Skeletal muscle satellite cell (primary cell): ENCODE data around the gene RIMBP2.

Experiments used
- H3K27me3 ChIP-seq: 2 replicates; pipeline ENCODE4 v1.7.0; 2013; ENCODE audit warnings: low read length; ENCODE audit not compliant: control insufficient read depth, insufficient read depth
- H3K36me3 ChIP-seq: 2 replicates; pipeline ENCODE4 v1.7.0; 2013; ENCODE audit warnings: mild to moderate bottlenecking, control low read depth, low read length; ENCODE audit not compliant: insufficient read depth
- H3K4me1 ChIP-seq: 2 replicates; pipeline ENCODE4 v1.7.0; 2013; ENCODE audit warnings: low read length; ENCODE audit not compliant: control insufficient read depth, insufficient read depth
- H3K4me2 ChIP-seq: 2 replicates; pipeline ENCODE4 v1.7.0; 2013; ENCODE audit warnings: mild to moderate bottlenecking, low read length
- H3K4me3 ChIP-seq: 2 replicates; pipeline ENCODE4 v1.7.0; 2013; ENCODE audit warnings: low read length
- H3K9ac ChIP-seq: 2 replicates; pipeline ENCODE4 v1.7.0; 2013; ENCODE audit warnings: mild to moderate bottlenecking, low read depth, low read length, moderate library complexity
- H3K9me3 ChIP-seq: replicated peaks from 2 replicates; pipeline ENCODE4 v1.7.0; 2013; ENCODE audit warnings: mild to moderate bottlenecking, control low read depth, low read length

Gene RIMBP2

DNA sequence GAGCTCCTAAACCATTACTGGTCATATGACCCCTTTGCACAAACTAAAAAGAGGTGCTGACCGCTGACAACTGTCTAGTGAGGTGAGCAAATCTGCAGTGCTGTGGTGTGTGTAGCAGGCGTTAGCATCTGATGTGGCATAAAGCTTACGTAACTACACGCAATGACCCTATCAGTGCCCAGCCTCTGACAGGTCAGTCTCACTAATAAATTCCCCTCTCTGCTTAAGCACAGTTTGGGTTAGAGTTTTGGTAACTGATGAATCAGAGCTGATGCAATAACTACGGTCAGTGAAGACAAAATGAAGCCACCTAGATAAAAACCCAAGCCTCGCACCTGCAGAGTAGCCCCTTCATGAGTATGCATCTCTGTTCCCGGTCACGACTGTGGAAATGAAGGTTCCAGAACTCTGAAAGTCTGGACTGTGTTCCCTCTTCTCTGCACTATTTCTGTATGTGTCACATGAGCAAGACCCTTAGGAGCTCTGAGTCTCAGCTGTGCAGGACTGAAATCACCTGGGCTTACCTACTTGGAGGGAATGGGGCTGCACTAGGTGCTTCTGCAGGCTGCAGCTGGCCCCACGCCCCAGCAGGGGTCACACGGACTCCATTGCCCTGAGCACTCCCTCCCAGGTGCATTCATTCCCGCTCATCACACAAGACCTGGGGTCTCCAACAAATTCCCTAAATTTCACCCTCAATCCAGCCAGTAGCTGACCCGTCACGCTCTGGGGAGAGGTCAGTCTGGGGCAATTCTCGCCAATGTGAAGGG lies 54.4 kb downstream of the RIMBP2 start:
- no peak overlapping the region for H3K4me2 ChIP-seq
- no peak overlapping the region for H3K9ac ChIP-seq
- no peaks in the 10 kb centered on the region for H3K27me3 ChIP-seq
- H3K36me3 ChIP-seq: no peaks in the 10 kb centered on the region
- H3K4me3 ChIP-seq: no peak overlapping the region
- H3K9me3 ChIP-seq: peaks cover 9% of the 10 kb centered on the region
- no peaks in the 10 kb centered on the region for H3K4me1 ChIP-seq

DNA sequence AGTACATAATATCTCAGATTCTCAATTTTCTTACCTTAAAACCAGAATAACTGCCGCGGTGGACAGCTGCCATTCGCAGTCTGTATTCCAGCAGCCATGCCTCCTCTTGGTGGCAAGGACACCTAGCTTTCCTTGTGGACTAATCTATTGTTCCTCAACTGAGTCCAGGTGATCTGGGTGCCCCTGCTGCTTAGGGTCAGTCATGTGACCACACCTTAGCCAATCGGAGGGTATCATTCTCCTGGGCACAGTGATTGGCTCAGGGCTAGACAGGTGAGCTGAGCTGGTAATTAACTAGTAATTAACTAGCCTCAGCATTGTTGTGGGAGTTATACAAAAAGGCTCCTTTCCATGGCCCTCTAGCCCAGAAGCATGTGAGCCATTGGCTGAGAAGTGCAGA lies 55.0 kb downstream of the RIMBP2 start:
- H3K9me3 ChIP-seq: peaks cover 9% of the 10 kb centered on the region
- H3K36me3 ChIP-seq: no peaks in the 10 kb centered on the region
- no peaks in the 10 kb centered on the region for H3K27me3 ChIP-seq
- H3K9ac ChIP-seq: no peak overlapping the region
- H3K4me3 ChIP-seq: no peak overlapping the region
- no peaks in the 10 kb centered on the region for H3K4me1 ChIP-seq
- H3K4me2 ChIP-seq: no peak overlapping the region

DNA sequence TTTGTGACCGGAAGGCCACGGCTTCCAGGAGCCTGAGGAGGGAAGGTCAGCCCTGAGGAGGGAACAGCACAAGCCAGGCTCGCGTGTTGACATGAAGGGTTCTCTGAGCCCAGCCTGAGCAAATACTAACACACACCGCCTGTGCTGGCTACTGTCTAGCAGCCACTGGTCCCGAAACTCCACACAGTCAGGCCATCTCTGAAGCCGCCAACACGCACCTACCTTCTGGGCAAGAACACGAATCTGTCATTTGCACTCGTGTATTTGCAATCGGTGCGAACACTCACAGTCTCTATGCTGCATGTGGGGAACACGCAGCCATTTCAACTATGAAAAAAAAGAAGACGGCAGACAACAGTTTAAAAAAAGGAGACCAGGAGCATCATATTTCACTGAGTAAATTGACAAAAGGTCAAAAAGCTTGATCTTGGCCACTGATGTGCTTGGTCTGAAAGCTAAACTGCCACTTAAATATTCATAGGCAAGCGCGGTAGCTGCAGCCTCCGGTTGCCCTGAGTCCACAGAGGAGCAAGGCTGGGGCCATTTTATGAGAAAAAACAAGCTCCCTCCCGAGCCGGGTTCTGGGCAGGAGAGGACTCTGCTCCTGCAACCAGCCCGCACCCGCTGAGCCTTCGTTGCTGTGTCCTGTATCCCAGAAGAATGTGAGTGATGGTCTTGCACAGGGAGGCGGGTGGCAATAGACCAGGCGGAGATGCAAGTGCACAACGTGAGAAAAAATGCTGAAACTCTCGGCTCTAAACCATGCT lies 57.8 kb downstream of the RIMBP2 start:
- Histone ChIP-seq H3K4me1 (no peaks in the 10 kb centered on the region), H3K36me3 (no peaks in the 10 kb centered on the region), H3K4me2 (no peak overlapping the region), H3K4me3 (no peak overlapping the region), H3K9ac (no peak overlapping the region), H3K9me3 (peaks cover 9% of the 10 kb centered on the region), H3K27me3 (no peaks in the 10 kb centered on the region)

DNA sequence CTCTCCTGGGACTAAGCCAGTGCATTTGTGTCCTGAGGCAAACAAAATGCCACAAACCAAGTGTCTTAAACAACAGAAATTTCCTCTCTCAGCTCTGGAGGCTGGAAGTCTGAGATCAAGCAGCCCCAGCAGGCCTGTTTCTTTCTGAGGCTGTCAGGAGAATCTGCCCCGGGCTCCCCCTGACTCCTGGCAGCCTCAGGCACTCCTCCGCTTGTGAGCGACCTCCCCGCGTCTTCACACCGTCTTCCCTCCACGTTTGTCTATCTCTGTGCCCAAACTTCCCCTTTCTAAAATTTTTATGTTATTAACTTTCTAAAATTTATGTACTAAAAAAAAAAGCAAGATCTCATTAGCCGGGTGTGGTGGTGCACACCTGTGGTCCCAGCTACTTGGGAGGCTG lies 59.7 kb downstream of the RIMBP2 start:
- H3K36me3 ChIP-seq: no peaks in the 10 kb centered on the region
- no peaks in the 10 kb centered on the region for H3K4me1 ChIP-seq
- H3K9me3 ChIP-seq: peaks cover 7% of the 10 kb centered on the region
- no peak overlapping the region for H3K9ac ChIP-seq
- no peak overlapping the region for H3K4me3 ChIP-seq
- no peak overlapping the region for H3K4me2 ChIP-seq
- no peaks in the 10 kb centered on the region for H3K27me3 ChIP-seq

DNA sequence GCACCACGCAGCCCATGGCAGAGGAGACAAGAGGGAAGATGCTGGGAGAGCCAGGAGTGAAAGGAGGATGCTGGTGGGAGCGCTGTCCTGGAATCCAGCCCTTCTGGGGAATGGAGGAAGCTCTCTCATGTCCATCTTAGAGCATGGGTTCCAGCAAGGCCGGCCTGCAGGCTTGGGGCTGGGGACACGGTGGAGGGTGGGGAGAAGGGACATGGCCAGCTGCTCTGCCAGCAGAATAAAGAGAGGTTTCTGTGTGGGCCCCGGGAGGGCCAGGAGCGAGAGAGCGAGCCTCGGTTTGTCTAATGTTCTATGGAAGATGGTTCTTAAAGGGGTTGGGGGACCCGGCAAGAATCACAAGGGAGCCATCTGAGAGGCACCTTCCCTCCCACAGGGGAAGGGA lies 60.2 kb downstream of the RIMBP2 start:
- H3K4me2 ChIP-seq: no peak overlapping the region
- H3K27me3 ChIP-seq: no peaks in the 10 kb centered on the region
- H3K9me3 ChIP-seq: peaks cover 2% of the 10 kb centered on the region
- no peaks in the 10 kb centered on the region for H3K36me3 ChIP-seq
- no peaks in the 10 kb centered on the region for H3K4me1 ChIP-seq
- H3K4me3 ChIP-seq: no peak overlapping the region
- H3K9ac ChIP-seq: no peak overlapping the region

DNA sequence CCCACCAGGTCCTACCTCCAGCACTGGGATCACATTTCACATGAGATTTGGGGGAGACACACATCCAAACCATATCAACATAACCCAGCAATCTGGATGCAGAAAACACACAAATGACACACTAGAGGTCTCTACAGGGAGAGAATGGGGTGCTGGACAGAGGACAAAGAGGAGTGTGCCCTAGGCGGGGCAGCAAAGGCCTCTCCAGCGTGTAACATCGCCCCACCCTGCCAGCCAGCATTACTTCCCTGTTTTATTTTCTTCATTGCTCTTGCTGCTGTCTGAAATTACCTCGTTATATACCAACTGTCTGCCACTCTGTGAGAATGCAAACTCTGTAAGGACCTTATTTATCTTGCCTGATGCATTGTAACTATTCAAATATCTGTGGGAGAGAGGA lies 61.1 kb downstream of the RIMBP2 start:
- no peaks in the 10 kb centered on the region for H3K36me3 ChIP-seq
- no peaks in the 10 kb centered on the region for H3K27me3 ChIP-seq
- H3K9me3 ChIP-seq: no peaks in the 10 kb centered on the region
- H3K4me3 ChIP-seq: no peak overlapping the region
- no peaks in the 10 kb centered on the region for H3K4me1 ChIP-seq
- no peak overlapping the region for H3K4me2 ChIP-seq
- H3K9ac ChIP-seq: no peak overlapping the region

DNA sequence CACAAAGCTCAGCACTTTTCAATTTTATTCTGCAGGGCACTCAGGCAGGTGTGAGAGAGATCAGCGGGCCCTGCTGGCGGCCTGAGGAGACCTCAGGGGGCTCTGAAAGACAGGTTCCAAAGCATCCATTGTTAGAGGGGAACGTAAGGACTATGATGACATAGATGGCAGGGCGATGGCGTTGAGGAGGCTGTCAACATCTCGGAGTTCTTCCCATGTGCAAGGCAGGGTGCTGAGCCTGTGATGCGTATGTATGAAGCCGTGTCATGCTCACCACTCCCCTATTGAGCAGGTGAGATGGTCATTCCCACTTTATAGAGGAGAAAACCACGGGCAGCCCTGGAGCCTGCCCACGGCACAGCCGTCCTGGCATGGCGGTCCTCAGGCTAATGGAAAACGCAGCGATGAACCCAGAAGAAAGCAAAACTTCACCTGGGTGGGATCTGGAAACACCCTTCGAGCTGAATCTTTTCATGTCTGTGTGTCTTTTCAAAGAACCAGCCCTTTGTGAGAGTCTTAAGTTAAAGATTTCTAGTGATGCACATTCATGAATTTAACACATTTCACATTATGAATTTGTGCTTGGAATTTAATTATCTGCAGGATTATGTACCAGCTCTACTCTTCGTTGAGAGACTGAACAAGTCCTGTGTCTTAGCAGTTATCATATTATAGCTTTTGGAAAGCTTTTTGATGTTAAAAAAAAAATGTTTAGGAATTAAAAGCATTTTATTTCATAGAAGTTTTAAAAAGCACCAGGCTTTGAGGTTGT lies 64.7 kb downstream of the RIMBP2 start:
- Histone ChIP-seq H3K9ac (no peak overlapping the region), H3K4me3 (no peak overlapping the region), H3K9me3 (no peaks in the 10 kb centered on the region)

DNA sequence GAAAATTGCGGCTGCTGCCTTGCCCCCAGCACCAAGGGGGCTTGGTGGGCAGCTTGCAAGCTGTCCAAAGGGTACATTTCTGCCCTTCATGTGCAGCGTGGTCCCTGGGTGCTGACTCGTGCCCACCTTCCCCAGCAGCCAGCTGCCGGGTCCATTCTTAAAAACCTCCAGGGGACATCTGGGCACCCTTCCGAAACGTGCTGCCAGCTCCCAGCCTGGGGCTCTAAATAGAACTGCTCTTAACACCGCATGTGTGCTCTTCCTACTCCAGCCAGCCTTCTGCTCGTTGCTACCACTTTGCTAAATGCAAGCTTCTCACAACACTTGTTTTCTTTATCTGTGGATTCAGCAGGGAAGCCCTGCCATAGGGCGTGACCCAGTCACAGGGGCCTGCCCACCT lies 66.0 kb downstream of the RIMBP2 start:
- Histone ChIP-seq H3K9ac (no peak overlapping the region), H3K4me1 (no peaks in the 10 kb centered on the region), H3K4me3 (no peak overlapping the region), H3K36me3 (no peaks in the 10 kb centered on the region), H3K4me2 (no peak overlapping the region), H3K27me3 (no peaks in the 10 kb centered on the region), H3K9me3 (no peaks in the 10 kb centered on the region)

More for the DNA sequence above, 64.7 kb downstream of the RIMBP2 start:
- no peaks in the 10 kb centered on the region for H3K36me3 ChIP-seq
- no peak overlapping the region for H3K4me2 ChIP-seq
- no peaks in the 10 kb centered on the region for H3K27me3 ChIP-seq
- no peaks in the 10 kb centered on the region for H3K4me1 ChIP-seq

DNA sequence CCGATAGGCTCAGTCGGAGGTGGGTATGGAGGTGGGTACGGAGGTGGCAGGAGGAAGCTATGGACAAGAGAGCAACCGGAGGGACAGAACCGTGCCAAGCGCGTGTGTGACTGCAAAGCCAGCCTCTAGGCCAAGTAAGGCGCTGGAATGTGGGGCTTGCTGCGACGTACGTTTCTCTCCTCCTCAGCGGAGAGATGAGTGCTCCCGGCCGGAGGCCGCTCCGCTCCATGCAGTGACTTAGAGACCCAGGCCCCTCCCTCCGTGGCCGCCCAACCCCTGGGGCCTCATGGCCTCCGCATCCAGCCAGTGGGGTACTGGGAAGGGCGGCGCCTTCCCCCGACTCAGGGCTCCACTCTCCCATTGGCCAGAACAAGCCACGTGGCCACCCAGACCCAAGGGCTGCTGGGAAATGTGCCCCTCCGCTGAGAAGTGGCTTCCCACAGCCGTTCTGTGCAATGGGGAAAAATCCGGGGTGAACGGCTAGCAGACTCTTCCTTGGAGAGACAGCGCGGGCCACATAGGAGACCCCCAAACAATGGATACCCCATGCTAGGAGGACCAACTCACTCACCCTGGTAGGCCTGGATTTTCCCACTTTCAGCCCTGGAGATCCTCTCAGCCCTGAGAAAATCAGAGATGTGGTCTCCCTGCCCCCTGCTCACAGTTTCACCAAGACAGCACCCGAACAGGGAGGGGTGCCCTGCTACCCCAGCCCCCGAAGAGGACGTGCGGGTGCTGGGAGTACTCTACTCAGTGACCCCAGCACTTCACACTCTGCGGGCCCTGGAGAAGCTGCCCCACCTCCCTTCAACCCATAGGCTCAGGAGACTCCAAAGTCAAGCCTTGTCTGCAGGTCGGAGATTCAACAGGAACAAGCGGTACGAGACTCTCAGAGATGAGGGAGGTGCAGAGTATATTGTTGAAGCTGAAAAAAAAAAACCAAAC lies 66.7 kb downstream of the RIMBP2 start:
- Histone ChIP-seq H3K27me3 (no peaks in the 10 kb centered on the region), H3K4me3 (no peak overlapping the region), H3K9me3 (peaks cover 2% of the 10 kb centered on the region), H3K9ac (no peak overlapping the region), H3K4me2 (no peak overlapping the region), H3K36me3 (no peaks in the 10 kb centered on the region), H3K4me1 (no peaks in the 10 kb centered on the region)

DNA sequence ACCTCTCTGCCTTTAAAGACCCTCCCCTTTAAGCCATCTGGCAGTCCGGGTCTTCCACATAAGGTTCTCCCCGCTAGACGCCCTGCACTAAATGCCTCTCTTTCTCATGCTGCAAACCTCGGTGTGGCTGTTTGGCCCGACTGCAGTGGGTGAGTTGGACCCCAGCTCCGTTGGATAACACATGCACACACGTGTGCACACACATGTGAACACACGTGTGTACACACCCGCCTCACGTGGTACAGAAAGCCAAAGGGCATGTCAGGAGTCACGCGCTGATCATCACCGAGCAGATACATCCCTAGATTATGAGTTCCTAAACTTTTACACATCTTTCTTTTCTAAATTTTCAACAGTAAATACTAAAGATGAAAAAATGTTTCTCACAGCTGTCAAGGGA lies 68.3 kb downstream of the RIMBP2 start:
- Histone ChIP-seq H3K36me3 (no peaks in the 10 kb centered on the region), H3K27me3 (no peaks in the 10 kb centered on the region), H3K4me1 (no peaks in the 10 kb centered on the region), H3K9ac (no peak overlapping the region), H3K4me3 (no peak overlapping the region), H3K4me2 (no peak overlapping the region), H3K9me3 (peaks cover 11% of the 10 kb centered on the region)
